GM23248 (cell line): ENCODE results near the gene FANCF. TPM values are rescaled to one million over a fixed set of nuclear protein-coding genes. Genes with fewer than 3 reads are reported as not detected.

Experiments used
- DNase-seq: peaks from one replicate; pipeline ENCODE4 v3.0.0-alpha.2; 2015
- H2AFZ ChIP-seq: fragments of 200-600 bp; sonication (generic); 2 replicates; pipeline ENCODE4 v1.6.1; 2016; ENCODE audit warnings: antibody characterized with exemption
- H3F3A ChIP-seq: fragments of 200-600 bp; sonication (generic); 2 replicates; pipeline ENCODE4 v1.6.1; 2016; ENCODE audit warnings: mild to moderate bottlenecking, antibody characterized with exemption, mixed run types; ENCODE audit not compliant: insufficient read depth
- H3K27ac ChIP-seq: fragments of 200-600 bp; sonication (generic); 2 replicates; pipeline ENCODE4 v1.5.1; 2016; ENCODE audit warnings: mild to moderate bottlenecking
- H3K27me3 ChIP-seq: fragments of 200-600 bp; sonication (generic); replicated peaks from 2 replicates; pipeline ENCODE4 v1.6.1; 2016; ENCODE audit warnings: mild to moderate bottlenecking; ENCODE audit not compliant: insufficient read depth
- H3K36me3 ChIP-seq: fragments of 200-600 bp; sonication (generic); 2 replicates; pipeline ENCODE4 v1.6.1; 2016; ENCODE audit warnings: low read depth, mild to moderate bottlenecking
- H3K4me1 ChIP-seq: fragments of 200-600 bp; sonication (generic); 2 replicates; pipeline ENCODE4 v1.6.1; 2016; ENCODE audit warnings: mild to moderate bottlenecking; ENCODE audit not compliant: insufficient read depth
- H3K4me2 ChIP-seq: fragments of 200-600 bp; sonication (generic); one replicate; pipeline ENCODE4 v1.6.1; 2016; ENCODE audit warnings: mild to moderate bottlenecking; ENCODE audit not compliant: unreplicated experiment
- H3K4me3 ChIP-seq: fragments of 200-600 bp; sonication (generic); 2 replicates; pipeline ENCODE4 v1.5.1; 2016; ENCODE audit warnings: mild to moderate bottlenecking
- H3K79me2 ChIP-seq: fragments of 200-600 bp; sonication (generic); 2 replicates; pipeline ENCODE4 v1.6.1; 2016; ENCODE audit warnings: mild to moderate bottlenecking; ENCODE audit not compliant: insufficient read depth
- H3K9ac ChIP-seq: fragments of 200-600 bp; sonication (generic); 2 replicates; pipeline ENCODE4 v1.6.1; 2016; ENCODE audit warnings: mild to moderate bottlenecking
- H3K9me2 ChIP-seq: fragments of 200-600 bp; sonication (generic); 2 replicates; pipeline ENCODE4 v1.6.1; 2016; ENCODE audit warnings: mixed run types, mild to moderate bottlenecking, moderate library complexity; ENCODE audit not compliant: insufficient read depth
- H3K9me3 ChIP-seq: fragments of 200-600 bp; sonication (generic); one replicate; pipeline ENCODE4 v1.6.1; 2017; ENCODE audit warnings: low read depth
- H4K20me1 ChIP-seq: fragments of 200-600 bp; sonication (generic); 2 replicates; pipeline ENCODE4 v1.6.0; 2016; ENCODE audit not compliant: insufficient read depth
- EZH2 ChIP-seq: fragments of 200-600 bp; sonication (generic); IDR thresholded peaks from 2 replicates; pipeline ENCODE4 v1.6.1; 2018; ENCODE audit warnings: antibody characterized with exemption, mild to moderate bottlenecking; ENCODE audit not compliant: insufficient read depth, poor library complexity, severe bottlenecking
- EZH2phosphoT487 ChIP-seq: fragments of 200-600 bp; sonication (generic); IDR thresholded peaks from 2 replicates; pipeline ENCODE4 v1.6.1; 2018; ENCODE audit warnings: antibody characterized with exemption, moderate library complexity, mild to moderate bottlenecking, low read depth; ENCODE audit not compliant: insufficient read depth
- WGBS, 2 experiments: methylation state at CpG; one replicate each; pipeline ENCODE4 v1.1.6; 2015 to 2017; ENCODE audit warnings: low lambda C conversion rate in 2 of 2, low coverage in 1 of 2; ENCODE audit errors: missing lambda C conversion rate in 2 of 2; 5-methylcytosine and 5-hydroxymethylcytosine counted together
- in situ Hi-C: fragments of 300-500 bp; cut with MboI; formaldehyde crosslinking; loops from 2 replicates; pipeline ENCODE4 v1.15.0; 2020
- polyA plus RNA-seq: library from polyadenylated mRNA; unstranded; fragments of >200 nt; fragmentation: Nextera tagmentation; extraction: Ambion mirVana; gene quantifications from 2 replicates; pipeline ENCODE4 v1.2.1, GENCODE V29; 2016
- total RNA-seq: library from RNA; depleted of rRNA; stranded (reverse); fragments of >200 nt; shearing (Covaris generic); gene quantifications from 2 replicates; pipeline ENCODE4 v1.2.3, GENCODE V29; 2014; rRNA removed

The FANCF gene
- total RNA-seq (7.5 and 13.4 TPM in 2 replicates), polyA plus RNA-seq (7.3 TPM in 2 replicates)

- peak; percentile 95 for DNase-seq
- Histone ChIP-seq H3K4me2 (peak within 1 kb of the TSS; percentile 90), H3K9me3 (no peaks in the 10 kb centered on the region), H3K4me3 (peak within 1 kb of the TSS; percentile 92), H3K9me2 (no peaks in the 10 kb centered on the region), H3F3A (no peaks in the 10 kb centered on the region), H3K9ac (peak within 1 kb of the TSS; percentile 84), H3K4me1 (peaks cover 6% of the 10 kb centered on the region), H4K20me1 (no peaks in the 10 kb centered on the region), H2AFZ (peak within 1 kb of the TSS; percentile 97), H3K27me3 (no peaks in the 10 kb centered on the region), H3K36me3 (no peaks in the 10 kb centered on the region), H3K27ac (peak within 1 kb of the TSS; percentile 75), H3K79me2 (peaks cover 15% of the 10 kb centered on the region)
- TF ChIP-seq EZH2 (no peak), EZH2phosphoT487 (no peak)
- in situ Hi-C loops, result no loop called here
- 1 to 2% methylated on average over 51 to 52 of the region's 55 CpGs for WGBS, 2 experiments
Measured at GRCh38 chr11:22625448-22626287, at the start of gene FANCF. TSS of gene FANCF (minus strand) at chr11:22625823. CDS start at chr11:22625810, 13 bp downstream.

- H3K9me2 ChIP-seq, result no peaks in the 10 kb centered on the region
- H2AFZ ChIP-seq, result no peak overlapping the region
- H3K27ac ChIP-seq, result no peak overlapping the region
- no peaks in the 10 kb centered on the region for H3K4me1 ChIP-seq
- no peak for DNase-seq
- H3K4me2 ChIP-seq, result no peak overlapping the region
- no peaks in the 10 kb centered on the region for H3K79me2 ChIP-seq
- no peaks in the 10 kb centered on the region for H3K36me3 ChIP-seq
- H3K9ac ChIP-seq, result no peak overlapping the region
- H3K27me3 ChIP-seq, result peaks cover 4% of the 10 kb centered on the region; the same call in 1 of the 2 replicates
- no peaks in the 10 kb centered on the region for H3F3A ChIP-seq
- in situ Hi-C loops, result no loop called here
- 41 to 42% methylated on average over 4 of the region's 4 CpGs for WGBS, 2 experiments
- H4K20me1 ChIP-seq, result no peaks in the 10 kb centered on the region
- H3K4me3 ChIP-seq, result no peak overlapping the region
- H3K9me3 ChIP-seq, result no peaks in the 10 kb centered on the region
- TF ChIP-seq EZH2 (no peak), EZH2phosphoT487 (no peak)
Measured at GRCh38 chr11:22674470-22675439, 49.1 kb upstream of the FANCF start.

- no peak overlapping the region for H3K4me2 ChIP-seq
- no peaks in the 10 kb centered on the region for H3K9me2 ChIP-seq
- 37 to 38% methylated on average over 2 of the region's 2 CpGs for WGBS, 2 experiments
- peaks cover 30% of the 10 kb centered on the region; the same call in 1 of the 2 replicates for H3K27me3 ChIP-seq
- no peaks in the 10 kb centered on the region for H4K20me1 ChIP-seq
- TF ChIP-seq EZH2 (no peak), EZH2phosphoT487 (no peak)
- no peak overlapping the region for H3K27ac ChIP-seq
- H3K9ac ChIP-seq, result no peak overlapping the region
- H3F3A ChIP-seq, result no peaks in the 10 kb centered on the region
- H3K4me1 ChIP-seq, result no peaks in the 10 kb centered on the region
- no peak overlapping the region for H2AFZ ChIP-seq
- in situ Hi-C loops, result no loop called here
- DNase-seq, result peak; percentile 2
- no peaks in the 10 kb centered on the region for H3K36me3 ChIP-seq
- H3K79me2 ChIP-seq, result no peaks in the 10 kb centered on the region
- H3K4me3 ChIP-seq, result no peak overlapping the region
- H3K9me3 ChIP-seq, result no peaks in the 10 kb centered on the region
Measured at GRCh38 chr11:22671751-22672150, 46.1 kb upstream of the FANCF start.

GRCh38 chr11:22670830-22671229 is 45.2 kb upstream of the FANCF start:
- Histone ChIP-seq H3K9me2 (no peaks in the 10 kb centered on the region), H4K20me1 (no peaks in the 10 kb centered on the region), H3K79me2 (no peaks in the 10 kb centered on the region), H3F3A (no peaks in the 10 kb centered on the region), H3K4me3 (no peak overlapping the region), H3K27me3 (peaks cover 40% of the 10 kb centered on the region), H3K27ac (no peak overlapping the region), H3K36me3 (no peaks in the 10 kb centered on the region), H3K4me1 (no peaks in the 10 kb centered on the region), H3K9me3 (no peaks in the 10 kb centered on the region), H3K4me2 (no peak overlapping the region), H2AFZ (no peak overlapping the region), H3K9ac (no peak overlapping the region)
- in situ Hi-C loops, result no loop called here
- peak; percentile 1 for DNase-seq
- WGBS, 2 experiments, result 26 to 33% methylated on average over 1 of the region's 1 CpG
- TF ChIP-seq EZH2 (no peak), EZH2phosphoT487 (no peak)
